Mesenchymal stem cell (in vitro differentiated cells and primary cell): ENCODE results near the gene GPC4.
"Not testable (repeated sequence)": the region's sequence is repeated elsewhere in the genome, so short reads cannot be mapped to it uniquely, and the experiment has no call there.

Experiments used
- DNase-seq: peaks from one replicate; pipeline ENCODE4 v3.0.0-alpha.2; 2013
- H2AFZ ChIP-seq: one replicate; pipeline ENCODE4 v1.6.1; 2013; ENCODE audit warnings: low read depth, mild to moderate bottlenecking, control low read depth, inconsistent platforms, low read length, moderate library complexity
- H2AK5ac ChIP-seq: 2 replicates; pipeline ENCODE4 v1.6.1; 2013; ENCODE audit warnings: low read length, moderate library complexity, mild to moderate bottlenecking, inconsistent platforms; ENCODE audit not compliant: severe bottlenecking
- H2BK120ac ChIP-seq: one replicate; pipeline ENCODE4 v1.6.1; 2013; ENCODE audit warnings: low read depth, mild to moderate bottlenecking, inconsistent platforms, low read length, moderate library complexity
- H2BK12ac ChIP-seq, 2 experiments: one replicate each; pipeline ENCODE4 v1.6.1; 2013; ENCODE audit warnings: inconsistent platforms in 2 of 2, low read length in 2 of 2, mild to moderate bottlenecking in 2 of 2, moderate library complexity in 2 of 2, control low read depth in 1 of 2
- H2BK15ac ChIP-seq: one replicate; pipeline ENCODE4 v1.6.1; 2013; ENCODE audit warnings: mild to moderate bottlenecking, low read depth, inconsistent platforms; ENCODE audit not compliant: poor library complexity, severe bottlenecking
- H2BK5ac ChIP-seq: 2 replicates; pipeline ENCODE4 v1.6.1; 2013; ENCODE audit warnings: low read depth, mild to moderate bottlenecking, low read length, control low read depth, inconsistent platforms; ENCODE audit not compliant: poor library complexity, severe bottlenecking
- H3K14ac ChIP-seq, 2 experiments: one replicate each; pipeline ENCODE4 v1.6.1; 2013; ENCODE audit warnings: inconsistent platforms in 2 of 2, low read length in 2 of 2, control low read depth in 1 of 2, mild to moderate bottlenecking in 1 of 2, moderate library complexity in 1 of 2
- H3K18ac ChIP-seq, 2 experiments: one replicate each; pipeline ENCODE4 v1.6.1; 2013; ENCODE audit warnings: inconsistent platforms in 2 of 2, low read length in 2 of 2, control low read depth in 1 of 2, low read depth in 1 of 2, mild to moderate bottlenecking in 1 of 2
- H3K23ac ChIP-seq, 2 experiments: one replicate each; pipeline ENCODE4 v1.6.1; 2013; ENCODE audit warnings: inconsistent platforms in 2 of 2, low read length in 2 of 2, mild to moderate bottlenecking in 2 of 2, moderate library complexity in 2 of 2, control low read depth in 1 of 2
- H3K27ac ChIP-seq: 2 replicates; pipeline ENCODE4 v1.5.1; 2013; ENCODE audit warnings: mild to moderate bottlenecking, moderate library complexity, low read length, control low read depth, inconsistent platforms; ENCODE audit not compliant: poor library complexity, severe bottlenecking
- H3K27me3 ChIP-seq, 2 experiments: 2 replicates each; pipeline versions ENCODE4 v1.6.1 to v1.7.0; 2013; ENCODE audit warnings: low read length in 2 of 2, mild to moderate bottlenecking in 2 of 2, moderate library complexity in 2 of 2, control low read depth in 1 of 2, inconsistent platforms in 1 of 2; ENCODE audit not compliant: control insufficient read depth in 1 of 2, insufficient read depth in 1 of 2
- H3K36me3 ChIP-seq, 2 experiments: 2 replicates each; pipeline versions ENCODE4 v1.6.1 to v1.7.0; 2013; ENCODE audit warnings: low read length in 2 of 2, control low read depth in 1 of 2, inconsistent platforms in 1 of 2, low read depth in 1 of 2, mild to moderate bottlenecking in 1 of 2; ENCODE audit not compliant: insufficient read depth in 2 of 2, control insufficient read depth in 1 of 2
- H3K4ac ChIP-seq, 2 experiments: one replicate each; pipeline ENCODE4 v1.6.1; 2013; ENCODE audit warnings: inconsistent platforms in 2 of 2, low read length in 2 of 2, mild to moderate bottlenecking in 2 of 2, moderate library complexity in 2 of 2, control low read depth in 1 of 2, low read depth in 1 of 2
- H3K4me1 ChIP-seq: 2 replicates; pipeline ENCODE4 v1.6.1; 2013; ENCODE audit warnings: low read depth, low read length, control low read depth; ENCODE audit not compliant: control insufficient read depth, insufficient read depth
- H3K4me2 ChIP-seq: 2 replicates; pipeline ENCODE4 v1.6.1; 2013; ENCODE audit warnings: low read length, mild to moderate bottlenecking, inconsistent platforms; ENCODE audit not compliant: poor library complexity, severe bottlenecking
- H3K4me3 ChIP-seq, 2 experiments: 2 replicates each; pipeline versions ENCODE4 v1.5.1 to v1.7.0; 2013; ENCODE audit warnings: low read length in 2 of 2, mild to moderate bottlenecking in 2 of 2, control low read depth in 1 of 2, low read depth in 1 of 2; ENCODE audit not compliant: insufficient read depth in 1 of 2
- H3K79me1 ChIP-seq: replicated peaks from 2 replicates; pipeline ENCODE4 v1.6.1; 2013; ENCODE audit warnings: mild to moderate bottlenecking, control low read depth, low read length, inconsistent platforms; ENCODE audit not compliant: poor library complexity, severe bottlenecking
- H3K9ac ChIP-seq: 2 replicates; pipeline ENCODE4 v1.7.0; 2013; ENCODE audit warnings: mild to moderate bottlenecking, low read length, moderate library complexity
- H3K9me3 ChIP-seq: 2 replicates; pipeline ENCODE4 v1.7.0; 2013; ENCODE audit warnings: mild to moderate bottlenecking, low read length; ENCODE audit not compliant: control insufficient read depth
- H4K8ac ChIP-seq: one replicate; pipeline ENCODE4 v1.6.1; 2013; ENCODE audit warnings: inconsistent platforms, mild to moderate bottlenecking, low read length, moderate library complexity
- H4K91ac ChIP-seq: one replicate; pipeline ENCODE4 v1.6.1; 2013; ENCODE audit warnings: mild to moderate bottlenecking, low read length, inconsistent platforms
- WGBS: methylation state at CpG from one replicate; pipeline ENCODE4 v1.1.7; 2013; ENCODE audit warnings: mixed read lengths; 5-methylcytosine and 5-hydroxymethylcytosine counted together

The GPC4 gene

GRCh38 chrX:133279112-133279730 lies 136.1 kb downstream of the GPC4 start:
- H3K4me3 ChIP-seq, H3K4me1 ChIP-seq, DNase-seq, H3K36me3 ChIP-seq, H3K14ac ChIP-seq, H3K23ac ChIP-seq, H3K9me3 ChIP-seq, H3K27me3 ChIP-seq, H4K8ac ChIP-seq, H3K9ac ChIP-seq, H2BK12ac ChIP-seq, H2BK5ac ChIP-seq, H3K27ac ChIP-seq, H3K18ac ChIP-seq, H2AK5ac ChIP-seq, H3K4ac ChIP-seq, H2BK15ac ChIP-seq, H3K79me1 ChIP-seq, H2BK120ac ChIP-seq, H2AFZ ChIP-seq, H4K91ac ChIP-seq, H3K4me2 ChIP-seq: not testable (repeated sequence)
- WGBS = 87% methylated on average over 8 of the region's 9 CpGs

- H2AK5ac ChIP-seq = no peak overlapping the region
- no peak overlapping the region for H3K23ac ChIP-seq
- no peak overlapping the region for H4K8ac ChIP-seq
- no peak overlapping the region for H3K4me2 ChIP-seq
- 84% methylated on average over 2 of the region's 4 CpGs for WGBS
- H3K79me1 ChIP-seq = no peaks in the 10 kb centered on the region
- no peak overlapping the region for H2AFZ ChIP-seq
- H2BK5ac ChIP-seq = no peak overlapping the region
- no peaks in the 10 kb centered on the region for H3K36me3 ChIP-seq
- peaks cover 0 to 37% of the 10 kb centered on the region in 2 experiments for H3K27me3 ChIP-seq
- H3K4me1 ChIP-seq = peaks cover 3% of the 10 kb centered on the region
- H2BK120ac ChIP-seq = no peak overlapping the region
- no peak overlapping the region for H3K9ac ChIP-seq
- no peak overlapping the region for H4K91ac ChIP-seq
- no peaks in the 10 kb centered on the region for H3K9me3 ChIP-seq
- H3K27ac ChIP-seq = no peak overlapping the region
- H3K4ac ChIP-seq = no peak overlapping the region
- H3K18ac ChIP-seq = no peak overlapping the region
- no peak for DNase-seq
- H3K14ac ChIP-seq = no peak overlapping the region
- H2BK15ac ChIP-seq = no peak overlapping the region
- no peak overlapping the region for H3K4me3 ChIP-seq
- no peak overlapping the region for H2BK12ac ChIP-seq
Observed at GRCh38 chrX:133273180-133273579, 142.1 kb downstream of the GPC4 start.

- Histone ChIP-seq H3K14ac (no peak overlapping the region), H3K23ac (no peak overlapping the region), H3K4ac (no peak overlapping the region), H4K91ac (no peak overlapping the region), H3K9ac (no peak overlapping the region), H3K36me3 (no peaks in the 10 kb centered on the region), H2AFZ (no peak overlapping the region), H3K18ac (no peak overlapping the region), H3K9me3 (no peaks in the 10 kb centered on the region), H3K79me1 (no peaks in the 10 kb centered on the region), H3K27me3 (peaks cover 0 to 42% of the 10 kb centered on the region in 2 experiments), H2BK12ac (no peak overlapping the region), H3K4me2 (no peak overlapping the region), H2AK5ac (no peak overlapping the region), H3K27ac (no peak overlapping the region), H3K4me3 (no peak overlapping the region), H2BK5ac (no peak overlapping the region), H4K8ac (no peak overlapping the region), H3K4me1 (peaks cover 8% of the 10 kb centered on the region), H2BK120ac (no peak overlapping the region), H2BK15ac (no peak overlapping the region)
- DNase-seq = no peak
- 62% methylated on average over 1 of the region's 2 CpGs for whole genome bisulfite sequencing
Observed at GRCh38 chrX:133269168-133269567, 146.1 kb downstream of the GPC4 start.

GRCh38 chrX:133267621-133268020 lies 147.7 kb downstream of the GPC4 start:
- WGBS = no CpG with 5 or more reads among the region's 2 CpGs
- Histone ChIP-seq H4K8ac (no peak overlapping the region), H2AK5ac (no peak overlapping the region), H3K4me3 (no peak overlapping the region), H2BK5ac (no peak overlapping the region), H3K79me1 (no peaks in the 10 kb centered on the region), H3K27ac (no peak overlapping the region), H4K91ac (no peak overlapping the region), H3K4me1 (peaks cover 8% of the 10 kb centered on the region), H2BK120ac (no peak overlapping the region), H3K4me2 (no peak overlapping the region), H3K23ac (no peak overlapping the region), H2BK12ac (no peak overlapping the region), H3K27me3 (peaks cover 0 to 32% of the 10 kb centered on the region in 2 experiments), H3K18ac (no peak overlapping the region), H2AFZ (no peak overlapping the region), H3K14ac (no peak overlapping the region), H3K9me3 (no peaks in the 10 kb centered on the region), H3K36me3 (no peaks in the 10 kb centered on the region), H2BK15ac (no peak overlapping the region), H3K9ac (no peak overlapping the region), H3K4ac (no peak overlapping the region)
- no peak for DNase-seq
